SU-DHL-6 (cell line): ENCODE measurements around the gene POMP.

ENCODE experiments used
- H2AFZ ChIP-seq: fragments of 200-600 bp; sonication (generic); 2 replicates; pipeline ENCODE4 v1.6.1; 2014; ENCODE audit warnings: low read depth, mild to moderate bottlenecking, moderate library complexity, mixed read lengths, antibody characterized with exemption, low read length; ENCODE audit not compliant: severe bottlenecking
- H3F3A ChIP-seq: fragments of 200-600 bp; shearing (Covaris generic); 2 replicates; pipeline ENCODE4 v1.6.0; 2016; ENCODE audit warnings: antibody characterized with exemption, mild to moderate bottlenecking; ENCODE audit not compliant: insufficient read depth
- H3K27ac ChIP-seq: fragments of 200-600 bp; sonication (generic); 2 replicates; pipeline ENCODE4 v1.5.1; 2016; ENCODE audit warnings: low read depth, mild to moderate bottlenecking, low read length, moderate library complexity, mixed read lengths
- H3K27me3 ChIP-seq: fragments of 200-600 bp; sonication (generic), shearing (Covaris generic); 2 replicates; pipeline ENCODE4 v1.6.0; 2014; ENCODE audit warnings: mild to moderate bottlenecking, low read length
- H3K36me3 ChIP-seq: fragments of 200-600 bp; sonication (generic); 2 replicates; pipeline ENCODE4 v1.6.1; 2014; ENCODE audit warnings: mild to moderate bottlenecking, low read length, mixed read lengths
- H3K4me2 ChIP-seq: fragments of 300-600, 200-600 bp; shearing (Covaris generic), sonication (generic); 2 replicates; pipeline ENCODE4 v1.6.0; 2014; ENCODE audit warnings: low read length, low read depth, mild to moderate bottlenecking; ENCODE audit not compliant: poor library complexity, severe bottlenecking
- H3K4me3 ChIP-seq: fragments of 200-600 bp; sonication (generic); 2 replicates; pipeline ENCODE4 v1.5.1; 2014; ENCODE audit warnings: antibody characterized with exemption, low read length, mild to moderate bottlenecking, mixed read lengths; ENCODE audit not compliant: insufficient read depth, poor library complexity, severe bottlenecking
- H3K79me2 ChIP-seq: fragments of 200-600 bp; sonication (generic); 2 replicates; pipeline ENCODE4 v1.6.1; 2014; ENCODE audit warnings: mild to moderate bottlenecking, low read length, moderate library complexity; ENCODE audit not compliant: insufficient read depth
- H3K9ac ChIP-seq: fragments of 200-600 bp; sonication (generic); 2 replicates; pipeline ENCODE4 v1.7.0; 2014; ENCODE audit warnings: mild to moderate bottlenecking, low read length
- H3K9me2 ChIP-seq: fragments of 200-600 bp; sonication (generic); replicated peaks from 2 replicates; pipeline ENCODE4 v1.6.1; 2014; ENCODE audit warnings: low read length; ENCODE audit not compliant: insufficient read depth
- H3K9me3 ChIP-seq: fragments of 200-600 bp; sonication (generic); 2 replicates; pipeline ENCODE4 v1.6.1; 2014; ENCODE audit warnings: low read length, mixed read lengths; ENCODE audit not compliant: insufficient read depth
- H4K20me1 ChIP-seq: fragments of 200-600 bp; sonication (generic); 2 replicates; pipeline ENCODE4 v1.6.1; 2014; ENCODE audit warnings: low read depth, mild to moderate bottlenecking, antibody characterized with exemption, low read length, moderate library complexity, mixed read lengths
- CTCF ChIP-seq: fragments of 200-600 bp; sonication (generic); IDR thresholded peaks from one replicate; pipeline ENCODE4 v1.5.1; 2017; ENCODE audit warnings: antibody characterized with exemption, mild to moderate bottlenecking, low read length, moderate library complexity; ENCODE audit not compliant: insufficient read depth, poor library complexity, severe bottlenecking
- EZH2phosphoT487 ChIP-seq: fragments of 200-600 bp; sonication (generic), shearing (Covaris generic); conservative IDR thresholded peaks from 2 replicates; pipeline ENCODE4 v1.6.1; 2018; ENCODE audit warnings: mild to moderate bottlenecking, antibody characterized with exemption, low read length, moderate library complexity, mixed read lengths

The POMP gene

GRCh38 chr13:28725046-28725610 is 66.2 kb downstream of the POMP start:
- Histone ChIP-seq H2AFZ (no peak overlapping the region), H3K36me3 (no peaks in the 10 kb centered on the region), H3K9ac (no peak overlapping the region), H3K9me2 (no peaks in the 10 kb centered on the region), H3K9me3 (no peaks in the 10 kb centered on the region), H4K20me1 (no peaks in the 10 kb centered on the region), H3K4me2 (no peak overlapping the region), H3K27me3 (no peaks in the 10 kb centered on the region), H3F3A (no peaks in the 10 kb centered on the region), H3K4me3 (no peak overlapping the region), H3K79me2 (no peaks in the 10 kb centered on the region), H3K27ac (no peak overlapping the region)
- no peak for TF ChIP-seq CTCF
- no peak for TF ChIP-seq EZH2phosphoT487
